H9 (cell line): Measurements from ENCODE around the gene ELOVL4. TPM values are rescaled to one million over a fixed set of nuclear protein-coding genes. Genes with fewer than 3 reads are reported as not detected.

Experiments
- DNase-seq: peaks from one replicate; pipeline ENCODE4 v3.0.0-alpha.2; 2017
- H2AFZ ChIP-seq: one replicate; pipeline ENCODE4 v1.6.1; 2013; ENCODE audit warnings: mild to moderate bottlenecking, low read length, control low read depth, moderate library complexity
- H2AK5ac ChIP-seq: 2 replicates; pipeline ENCODE4 v1.6.1; 2013; ENCODE audit warnings: low read length, control low read depth, mixed read lengths; ENCODE audit not compliant: insufficient read length
- H2BK120ac ChIP-seq: one replicate; pipeline ENCODE4 v1.6.1; 2013; ENCODE audit warnings: low read depth, mild to moderate bottlenecking, low read length, control low read depth, inconsistent platforms; ENCODE audit not compliant: poor library complexity, severe bottlenecking
- H2BK12ac ChIP-seq: 2 replicates; pipeline ENCODE4 v1.6.1; 2013; ENCODE audit warnings: low read length, control low read depth, mixed read lengths, low read depth; ENCODE audit not compliant: insufficient read length
- H2BK15ac ChIP-seq: 2 replicates; pipeline ENCODE4 v1.6.1; 2013; ENCODE audit warnings: low read depth, low read length, control low read depth
- H2BK20ac ChIP-seq: one replicate; pipeline ENCODE4 v1.6.1; 2013; ENCODE audit warnings: low read depth, mild to moderate bottlenecking, low read length, control low read depth, inconsistent platforms; ENCODE audit not compliant: poor library complexity, severe bottlenecking
- H2BK5ac ChIP-seq: 2 replicates; pipeline ENCODE4 v1.6.1; 2013; ENCODE audit warnings: low read length, control low read depth, mixed read lengths; ENCODE audit not compliant: insufficient read length
- H3K14ac ChIP-seq: 2 replicates; pipeline ENCODE4 v1.6.1; 2013; ENCODE audit warnings: low read length, control low read depth; ENCODE audit not compliant: insufficient read depth
- H3K18ac ChIP-seq: 2 replicates; pipeline ENCODE4 v1.6.1; 2013; ENCODE audit warnings: low read depth, mild to moderate bottlenecking, mixed read lengths, low read length, control low read depth; ENCODE audit not compliant: insufficient read length
- H3K23ac ChIP-seq: 2 replicates; pipeline ENCODE4 v1.6.1; 2013; ENCODE audit warnings: low read length, control low read depth, mixed read lengths, low read depth; ENCODE audit not compliant: insufficient read length
- H3K23me2 ChIP-seq: 2 replicates; pipeline ENCODE4 v1.6.1; 2013; ENCODE audit warnings: low read depth, mild to moderate bottlenecking, mixed read lengths, low read length, control low read depth; ENCODE audit not compliant: insufficient read length, poor library complexity, severe bottlenecking
- H3K27ac ChIP-seq: 2 replicates; pipeline ENCODE4 v1.5.1; 2013; ENCODE audit warnings: low read length, control low read depth, mixed read lengths, low read depth; ENCODE audit not compliant: insufficient read length
- H3K27me3 ChIP-seq: 2 replicates; pipeline ENCODE4 v1.6.1; 2013; ENCODE audit warnings: low read length, control low read depth, inconsistent platforms; ENCODE audit not compliant: insufficient read depth
- H3K4ac ChIP-seq: 2 replicates; pipeline ENCODE4 v1.6.1; 2013; ENCODE audit warnings: low read depth, mild to moderate bottlenecking, control low read depth, inconsistent platforms, low read length, moderate library complexity
- H3K4me1 ChIP-seq: 2 replicates; pipeline ENCODE4 v1.6.1; 2013; ENCODE audit warnings: low read length, control low read depth, inconsistent platforms; ENCODE audit not compliant: insufficient read depth
- H3K4me2 ChIP-seq: 2 replicates; pipeline ENCODE4 v1.6.1; 2013; ENCODE audit warnings: low read length, control low read depth, mixed read lengths; ENCODE audit not compliant: insufficient read length, insufficient read depth
- H3K56ac ChIP-seq: 2 replicates; pipeline ENCODE4 v1.6.1; 2013; ENCODE audit warnings: low read depth, mild to moderate bottlenecking, mixed read lengths, low read length, control low read depth; ENCODE audit not compliant: insufficient read length
- H3K79me1 ChIP-seq: 2 replicates; pipeline ENCODE4 v1.6.1; 2013; ENCODE audit warnings: low read depth, mild to moderate bottlenecking, moderate library complexity, low read length, control low read depth, inconsistent platforms; ENCODE audit not compliant: insufficient read depth, poor library complexity, severe bottlenecking
- H3K79me2 ChIP-seq: 2 replicates; pipeline ENCODE4 v1.6.1; 2013; ENCODE audit warnings: low read length, control low read depth, inconsistent platforms; ENCODE audit not compliant: insufficient read depth
- H3K9ac ChIP-seq: 2 replicates; pipeline ENCODE4 v1.6.1; 2013; ENCODE audit warnings: low read length, control low read depth, mixed read lengths; ENCODE audit not compliant: insufficient read length; ENCODE audit errors: extremely low read depth
- H3K9me3 ChIP-seq: one replicate; pipeline ENCODE4 v1.6.1; 2013; ENCODE audit warnings: low read depth, low read length, inconsistent platforms; ENCODE audit not compliant: control insufficient read depth
- H3T11ph ChIP-seq: one replicate; pipeline ENCODE4 v1.6.1; 2013; ENCODE audit warnings: mild to moderate bottlenecking, low read length, control low read depth, inconsistent platforms
- H4K20me1 ChIP-seq: one replicate; pipeline ENCODE4 v1.6.1; 2013; ENCODE audit not compliant: control insufficient read depth, insufficient read length, insufficient read depth
- H4K5ac ChIP-seq: 2 replicates; pipeline ENCODE4 v1.6.1; 2013; ENCODE audit warnings: low read depth, mild to moderate bottlenecking, mixed read lengths, low read length, control low read depth; ENCODE audit not compliant: insufficient read length
- H4K8ac ChIP-seq: replicated peaks from 2 replicates; pipeline ENCODE4 v1.6.1; 2013; ENCODE audit warnings: low read length, control low read depth, mixed read lengths, low read depth; ENCODE audit not compliant: insufficient read length
- H4K91ac ChIP-seq: 2 replicates; pipeline ENCODE4 v1.6.1; 2013; ENCODE audit warnings: low read depth, mild to moderate bottlenecking, moderate library complexity, mixed read lengths, low read length, control low read depth; ENCODE audit not compliant: insufficient read length
- H3K27ac Mint-ChIP-seq, 3 experiments: 2 replicates in 2 of 3; 3 replicates in 1 of 3; pipeline ENCODE4 v1.8.0; 2020 to 2021; ENCODE audit warnings: mixed read lengths in 3 of 3, mild to moderate bottlenecking in 1 of 3, moderate library complexity in 1 of 3
- H3K27me3 Mint-ChIP-seq: 2 replicates; pipeline ENCODE4 v1.8.0; 2021; ENCODE audit warnings: low read depth, mild to moderate bottlenecking, moderate library complexity, mixed read lengths
- H3K36me3 Mint-ChIP-seq, 3 experiments: 2 replicates in 2 of 3; 3 replicates in 1 of 3; pipeline ENCODE4 v1.8.0; 2020 to 2021; ENCODE audit warnings: low read depth in 3 of 3, mixed read lengths in 3 of 3; ENCODE audit not compliant: insufficient read depth in 1 of 3
- H3K4me1 Mint-ChIP-seq, 2 experiments: 2 replicates each; pipeline ENCODE4 v1.8.0; 2020; ENCODE audit warnings: mixed read lengths in 2 of 2
- H3K4me3 Mint-ChIP-seq, 2 experiments: 2 replicates in 1 of 2; 3 replicates in 1 of 2; pipeline ENCODE4 v1.8.0; 2020 to 2021; ENCODE audit warnings: mild to moderate bottlenecking in 2 of 2, mixed read lengths in 2 of 2, moderate library complexity in 1 of 2
- H3K9me3 Mint-ChIP-seq, 2 experiments: 2 replicates in 1 of 2; 3 replicates in 1 of 2; pipeline ENCODE4 v1.8.0; 2020; ENCODE audit warnings: mild to moderate bottlenecking in 2 of 2, mixed read lengths in 2 of 2, moderate library complexity in 1 of 2
- WGBS: extraction: QIAGEN DNeasy Blood & Tissue Kit; methylation state at CpG from one replicate; pipeline ENCODE4 v1.1.7; 2013; ENCODE audit warnings: missing lambda C conversion rate, low lambda C conversion rate, mixed read lengths; ENCODE audit not compliant: insufficient read length; ENCODE audit errors: extremely low coverage; 5-methylcytosine and 5-hydroxymethylcytosine counted together
- total RNA-seq: library from RNA; stranded (reverse); gene quantifications from 2 replicates; pipeline ENCODE4 v1.2.1, GENCODE V29; 2021
- TF ChIP-seq, protein P1 (sequence below): fragments of 200-600 bp; sonication (generic); conservative IDR thresholded peaks from 3 replicates; pipeline ENCODE4 v1.8.0; 2021; ENCODE audit warnings: antibody characterized with exemption, mild to moderate bottlenecking

The ELOVL4 gene
- total RNA-seq, 1 experiment from 2014 or later, result 10.1 TPM

DNA sequence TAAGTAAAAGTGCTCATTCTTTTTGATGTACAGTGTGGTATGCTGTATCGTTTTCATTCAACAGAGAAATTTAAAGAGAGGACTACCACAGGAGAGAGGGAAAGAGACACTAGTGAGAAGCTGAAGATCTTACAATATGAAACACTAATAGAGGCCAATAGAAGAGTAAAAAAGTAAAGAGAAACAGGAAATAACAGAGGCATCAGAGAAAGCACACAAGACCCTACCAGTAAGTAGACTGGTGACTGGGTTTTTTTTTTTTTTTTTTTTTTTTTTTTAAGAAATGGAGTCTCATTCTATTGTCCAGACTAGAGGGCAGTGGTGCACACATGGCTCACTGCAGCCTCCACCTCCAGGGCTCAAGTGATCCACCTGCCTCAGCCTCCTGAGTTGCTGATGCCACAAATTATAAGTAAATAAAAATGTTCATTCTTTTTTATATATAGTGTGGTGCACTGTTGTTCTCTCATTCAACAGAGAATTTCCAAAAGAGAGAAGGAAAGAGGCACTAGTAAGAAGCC is 18.8 kb downstream of the ELOVL4 start:
- H3K4me2 ChIP-seq, result no peak overlapping the region
- H3K23me2 ChIP-seq, result no peaks in the 10 kb centered on the region
- no peaks in the 10 kb centered on the region for H3K9me3 ChIP-seq
- WGBS, result no CpG with 5 or more reads among the region's 1 CpG
- H3K9ac ChIP-seq, result no peak overlapping the region
- Mint-ChIP-seq H3K36me3 (peaks cover 0 to 3% (median 0%) of the 10 kb centered on the region in 3 experiments; a peak in 3 of 7 replicates), H3K27me3 (no peaks in the 10 kb centered on the region), H3K9me3 (no peaks in the 10 kb centered on the region), H3K4me1 (peaks cover 11 to 13% of the 10 kb centered on the region in 2 experiments), H3K27ac (no peak overlapping the region), H3K4me3 (no peak overlapping the region)
- H3K79me1 ChIP-seq, result no peaks in the 10 kb centered on the region
- no peak overlapping the region for H2BK20ac ChIP-seq
- H2BK12ac ChIP-seq, result no peak overlapping the region
- no peak overlapping the region for H2AK5ac ChIP-seq
- H2BK15ac ChIP-seq, result no peak overlapping the region
- H4K5ac ChIP-seq, result no peak overlapping the region
- no peak overlapping the region for H4K8ac ChIP-seq
- no peak overlapping the region for H3K18ac ChIP-seq
- no peak overlapping the region for H3K4ac ChIP-seq
- no peaks in the 10 kb centered on the region for H4K20me1 ChIP-seq
- no peak overlapping the region for H3T11ph ChIP-seq
- no peaks in the 10 kb centered on the region for H3K79me2 ChIP-seq
- TF ChIP-seq, protein P1, sequence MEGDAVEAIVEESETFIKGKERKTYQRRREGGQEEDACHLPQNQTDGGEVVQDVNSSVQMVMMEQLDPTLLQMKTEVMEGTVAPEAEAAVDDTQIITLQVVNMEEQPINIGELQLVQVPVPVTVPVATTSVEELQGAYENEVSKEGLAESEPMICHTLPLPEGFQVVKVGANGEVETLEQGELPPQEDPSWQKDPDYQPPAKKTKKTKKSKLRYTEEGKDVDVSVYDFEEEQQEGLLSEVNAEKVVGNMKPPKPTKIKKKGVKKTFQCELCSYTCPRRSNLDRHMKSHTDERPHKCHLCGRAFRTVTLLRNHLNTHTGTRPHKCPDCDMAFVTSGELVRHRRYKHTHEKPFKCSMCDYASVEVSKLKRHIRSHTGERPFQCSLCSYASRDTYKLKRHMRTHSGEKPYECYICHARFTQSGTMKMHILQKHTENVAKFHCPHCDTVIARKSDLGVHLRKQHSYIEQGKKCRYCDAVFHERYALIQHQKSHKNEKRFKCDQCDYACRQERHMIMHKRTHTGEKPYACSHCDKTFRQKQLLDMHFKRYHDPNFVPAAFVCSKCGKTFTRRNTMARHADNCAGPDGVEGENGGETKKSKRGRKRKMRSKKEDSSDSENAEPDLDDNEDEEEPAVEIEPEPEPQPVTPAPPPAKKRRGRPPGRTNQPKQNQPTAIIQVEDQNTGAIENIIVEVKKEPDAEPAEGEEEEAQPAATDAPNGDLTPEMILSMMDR, result no peak
- H3K23ac ChIP-seq, result no peak overlapping the region
- no peak overlapping the region for H2AFZ ChIP-seq
- 0 out of 2 replicates have a peak, but pooled peaks cover 2% of the 10 kb centered on the region for H3K4me1 ChIP-seq
- H2BK120ac ChIP-seq, result no peak overlapping the region
- no peak overlapping the region for H3K14ac ChIP-seq
- no peak overlapping the region for H3K27ac ChIP-seq
- no peak overlapping the region for H3K56ac ChIP-seq
- no peak overlapping the region for H4K91ac ChIP-seq
- DNase-seq, result no peak
- no peaks in the 10 kb centered on the region for H3K27me3 ChIP-seq
- no peak overlapping the region for H2BK5ac ChIP-seq
